Measurements from ENCODE around the gene NFATC3. TPM values are rescaled to one million over a fixed set of nuclear protein-coding genes. Genes with fewer than 3 reads are reported as not detected.

Gene NFATC3
- total RNA-seq, 1 experiment from 2014 or later: 33.0 TPM

GRCh38 chr16:68041783-68042182 is 43.4 kb upstream of the NFATC3 start:
- no peaks in the 10 kb centered on the region for H4K20me1 ChIP-seq (ENCODE audit: control insufficient read depth, insufficient read depth, insufficient read length)
- no peak overlapping the region for H4K8ac ChIP-seq (replicated peaks; ENCODE audit: insufficient read length, low read depth, low read length)
- no CpG with 5 or more reads among the region's 2 CpGs for WGBS (ENCODE audit: extremely low coverage, insufficient read length, low lambda C conversion rate)
- no peak overlapping the region for H3K4me3 Mint-ChIP-seq
- DNase-seq: no peak
- H3K27me3 Mint-ChIP-seq (ENCODE audit: low read depth): no peaks in the 10 kb centered on the region
- no peak overlapping the region for H3K4ac ChIP-seq (ENCODE audit: low read depth, low read length)
- no peaks in the 10 kb centered on the region for H3K9me3 ChIP-seq (ENCODE audit: control insufficient read depth, low read depth, low read length)
- no peak overlapping the region for H2BK20ac ChIP-seq (ENCODE audit: low read depth, low read length, poor library complexity, severe bottlenecking)
- no peaks in the 10 kb centered on the region for H3K79me2 ChIP-seq (ENCODE audit: insufficient read depth, low read length)
- no peak overlapping the region for H2BK120ac ChIP-seq (ENCODE audit: low read depth, low read length, poor library complexity, severe bottlenecking)
- no peaks in the 10 kb centered on the region for H3K4me1 ChIP-seq (ENCODE audit: insufficient read depth, low read length)
- no peak overlapping the region for H2BK12ac ChIP-seq (ENCODE audit: insufficient read length, low read depth, low read length)
- no peaks in the 10 kb centered on the region for H3K9me3 Mint-ChIP-seq
- H2AK5ac ChIP-seq (ENCODE audit: insufficient read length, low read length): no peak overlapping the region
- no peaks in the 10 kb centered on the region for H3K23me2 ChIP-seq (ENCODE audit: insufficient read length, low read depth, low read length, poor library complexity, severe bottlenecking)
- H4K5ac ChIP-seq (ENCODE audit: insufficient read length, low read depth, low read length): no peak overlapping the region
- no peak overlapping the region for H2BK5ac ChIP-seq (ENCODE audit: insufficient read length, low read length)
- H3K79me1 ChIP-seq (ENCODE audit: insufficient read depth, low read depth, low read length, poor library complexity, severe bottlenecking): no peaks in the 10 kb centered on the region
- H3K14ac ChIP-seq (ENCODE audit: insufficient read depth, low read length): no peak overlapping the region
- H2BK15ac ChIP-seq (ENCODE audit: low read depth, low read length): no peak overlapping the region
- H3K18ac ChIP-seq (ENCODE audit: insufficient read length, low read depth, low read length): no peak overlapping the region
- no peak overlapping the region for H3K27ac Mint-ChIP-seq
- no peak overlapping the region for H3K23ac ChIP-seq (ENCODE audit: insufficient read length, low read depth, low read length)
- H3K56ac ChIP-seq (ENCODE audit: insufficient read length, low read depth, low read length): no peak overlapping the region
- H3K36me3 Mint-ChIP-seq (ENCODE audit: insufficient read depth in 1 of 3, low read depth in 3 of 3): peaks cover 7 to 20% (median 15%) of the 10 kb centered on the region in 3 experiments; a peak in 6 of 7 replicates
- no peak overlapping the region for H3K9ac ChIP-seq (ENCODE audit: extremely low read depth, insufficient read length, low read length)
- H3K27me3 ChIP-seq (ENCODE audit: insufficient read depth, low read length): no peaks in the 10 kb centered on the region
- H2AFZ ChIP-seq (ENCODE audit: low read length): no peak overlapping the region
- no peak overlapping the region for H3K27ac ChIP-seq (ENCODE audit: insufficient read length, low read depth, low read length)
- TF ChIP-seq, protein P1, sequence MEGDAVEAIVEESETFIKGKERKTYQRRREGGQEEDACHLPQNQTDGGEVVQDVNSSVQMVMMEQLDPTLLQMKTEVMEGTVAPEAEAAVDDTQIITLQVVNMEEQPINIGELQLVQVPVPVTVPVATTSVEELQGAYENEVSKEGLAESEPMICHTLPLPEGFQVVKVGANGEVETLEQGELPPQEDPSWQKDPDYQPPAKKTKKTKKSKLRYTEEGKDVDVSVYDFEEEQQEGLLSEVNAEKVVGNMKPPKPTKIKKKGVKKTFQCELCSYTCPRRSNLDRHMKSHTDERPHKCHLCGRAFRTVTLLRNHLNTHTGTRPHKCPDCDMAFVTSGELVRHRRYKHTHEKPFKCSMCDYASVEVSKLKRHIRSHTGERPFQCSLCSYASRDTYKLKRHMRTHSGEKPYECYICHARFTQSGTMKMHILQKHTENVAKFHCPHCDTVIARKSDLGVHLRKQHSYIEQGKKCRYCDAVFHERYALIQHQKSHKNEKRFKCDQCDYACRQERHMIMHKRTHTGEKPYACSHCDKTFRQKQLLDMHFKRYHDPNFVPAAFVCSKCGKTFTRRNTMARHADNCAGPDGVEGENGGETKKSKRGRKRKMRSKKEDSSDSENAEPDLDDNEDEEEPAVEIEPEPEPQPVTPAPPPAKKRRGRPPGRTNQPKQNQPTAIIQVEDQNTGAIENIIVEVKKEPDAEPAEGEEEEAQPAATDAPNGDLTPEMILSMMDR (conservative IDR thresholded peaks at IDR 0.05): no peak
- H3T11ph ChIP-seq (ENCODE audit: low read length): no peak overlapping the region
- peaks cover 2 to 3% of the 10 kb centered on the region in 2 experiments; a peak in 2 of 4 replicates for H3K4me1 Mint-ChIP-seq
- H4K91ac ChIP-seq (ENCODE audit: insufficient read length, low read depth, low read length): no peak overlapping the region
- H3K4me2 ChIP-seq (ENCODE audit: insufficient read depth, insufficient read length, low read length): no peak overlapping the region
